HepG2 (cell line): ENCODE data around the gene OR4E2. TPM values are rescaled to one million over a fixed set of nuclear protein-coding genes. Genes with fewer than 3 reads are reported as not detected.

Experiments used
- ATAC-seq: fragments of 200-7000 bp; cut with Tn5 transposase; 3 replicates; pipeline ENCODE4 v1.9.1; 2020; ENCODE audit warnings: mild to moderate bottlenecking, moderate library complexity
- BruUV-seq: library from RNA; stranded (reverse); fragments of 400-500 nt; replicated peaks from 2 replicates; lab custom pipeline; 2021; lab: Mats Ljungman, UMichigan
- CTCF ChIA-PET: fragments of 300-600 bp; formaldehyde crosslinking; extraction: SDS; loops from one replicate; lab custom pipeline; 2021; ENCODE audit warnings: low total read pairs, inconsistent platforms, low intra/inter-chr PET ratio; lab: Yijun Ruan, JAX
- POLR2A ChIA-PET: fragments of 350-600 bp; sonication (Branson Sonifier 250); formaldehyde crosslinking; loops from one replicate; lab custom pipeline; 2020; ENCODE audit warnings: antibody characterized with exemption, inconsistent platforms; lab: Yijun Ruan, JAX
- DNase-seq: peaks from one replicate; pipeline ENCODE4 v3.0.0-alpha.2; 2015; ENCODE audit warnings: low spot score
- FAIRE-seq: peaks from 3 replicates; lab custom pipeline; 2011; peaks lifted over from hg19 to GRCh38; lab: Jason Lieb, UNC
- H2AFZ ChIP-seq: one replicate; pipeline ENCODE4 v1.6.1; 2011; ENCODE audit warnings: low read length, inconsistent platforms
- H3K27ac ChIP-seq: fragments of 300-600 bp; 3 replicates; pipeline ENCODE4 v1.8.0; 2011; ENCODE audit warnings: mixed run types, mild to moderate bottlenecking, mixed read lengths, low read length, inconsistent platforms; ENCODE audit not compliant: insufficient read depth; ENCODE audit errors: extremely low read length
- H3K27me3 ChIP-seq, 2 experiments: fragments of 200-600 bp in 1 of 2; 2 replicates in 1 of 2; 3 replicates in 1 of 2; pipeline versions ENCODE4 v1.6.0 to v1.8.0; 2011; ENCODE audit warnings: low read length in 2 of 2, mild to moderate bottlenecking in 2 of 2, moderate library complexity in 2 of 2, inconsistent platforms in 1 of 2; ENCODE audit not compliant: insufficient read depth in 2 of 2, control insufficient read depth in 1 of 2
- H3K36me3 ChIP-seq, 2 experiments: fragments of 200-600 bp in 1 of 2; replicated peaks in 1 of 2; 2 replicates in 1 of 2; 3 replicates in 1 of 2; pipeline versions ENCODE4 v1.5.1 to v1.8.0; 2011; ENCODE audit warnings: low read length in 2 of 2, inconsistent platforms in 1 of 2; ENCODE audit not compliant: insufficient read depth in 2 of 2, control insufficient read depth in 1 of 2
- H3K4me1 ChIP-seq: 2 replicates; pipeline ENCODE4 v1.5.1; 2012; ENCODE audit warnings: low read length, inconsistent platforms; ENCODE audit not compliant: insufficient read depth
- H3K4me2 ChIP-seq: 2 replicates; pipeline ENCODE4 v1.6.0; 2011; ENCODE audit warnings: low read depth, low read length, inconsistent platforms
- H3K4me3 ChIP-seq, 3 experiments: fragments of 200-600 bp in 1 of 3; sonication (generic), shearing (Covaris generic) in 1 of 3; replicated peaks in 1 of 3; 2 replicates each; pipeline ENCODE4 v1.5.1; 2011 to 2016; ENCODE audit warnings: low read length in 3 of 3, inconsistent platforms in 2 of 3, low read depth in 2 of 3, mild to moderate bottlenecking in 2 of 3, control low read depth in 1 of 3, mixed read lengths in 1 of 3; ENCODE audit not compliant: insufficient read depth in 1 of 3
- H3K79me2 ChIP-seq: one replicate; pipeline ENCODE4 v1.6.1; 2011; ENCODE audit warnings: low read length, inconsistent platforms; ENCODE audit not compliant: insufficient read depth
- H3K9ac ChIP-seq: 2 replicates; pipeline ENCODE4 v1.6.0; 2011; ENCODE audit warnings: mild to moderate bottlenecking, low read depth, low read length, inconsistent platforms; ENCODE audit not compliant: insufficient read depth
- H3K9me3 ChIP-seq: 2 replicates; pipeline ENCODE4 v1.5.1; 2012; ENCODE audit warnings: mild to moderate bottlenecking, low read length
- H4K20me1 ChIP-seq: 2 replicates; pipeline ENCODE4 v1.6.0; 2011; ENCODE audit warnings: inconsistent platforms, mild to moderate bottlenecking, low read length, moderate library complexity; ENCODE audit not compliant: insufficient read depth
- ATF7 ChIP-seq, 2 experiments: fragments of 450-650 bp in 1 of 2; sonication (generic) in 1 of 2; formaldehyde crosslinking in 1 of 2; IDR thresholded peaks; 2 replicates each; pipeline versions ENCODE4 v1.4.0 to v1.6.1; 2016 to 2020; ENCODE audit warnings: antibody characterized with exemption in 1 of 2, mild to moderate bottlenecking in 1 of 2, missing genetic modification reagents in 1 of 2
- ELF4 ChIP-seq: sonication (generic); formaldehyde crosslinking; IDR thresholded peaks from 2 replicates; pipeline ENCODE4 v1.5.0; 2020; ENCODE audit warnings: missing genetic modification reagents, mild to moderate bottlenecking, moderate library complexity, borderline replicate concordance
- MLLT10 ChIP-seq: sonication (generic); formaldehyde crosslinking; IDR thresholded peaks from 2 replicates; pipeline ENCODE4 v1.4.0; 2020; ENCODE audit warnings: missing genetic modification reagents
- NFE2L1 ChIP-seq: sonication (generic); formaldehyde crosslinking; IDR thresholded peaks from 2 replicates; pipeline ENCODE4 v1.4.0; 2020; ENCODE audit warnings: missing genetic modification reagents, mild to moderate bottlenecking, borderline replicate concordance
- NFKB2 ChIP-seq: sonication (generic); formaldehyde crosslinking; IDR thresholded peaks from 2 replicates; pipeline ENCODE4 v1.4.0; 2020; ENCODE audit warnings: missing genetic modification reagents, borderline replicate concordance
- TBX3 ChIP-seq: fragments of 450-650 bp; IDR thresholded peaks from 2 replicates; pipeline ENCODE4 v1.6.1; 2017; ENCODE audit warnings: antibody characterized with exemption, mild to moderate bottlenecking, inconsistent platforms, borderline replicate concordance
- ZBTB1 ChIP-seq: sonication (generic); formaldehyde crosslinking; IDR thresholded peaks from 2 replicates; pipeline ENCODE4 v1.4.0; 2020; ENCODE audit warnings: missing genetic modification reagents, borderline replicate concordance
- ZNF337 ChIP-seq: sonication (generic); formaldehyde crosslinking; IDR thresholded peaks from 2 replicates; pipeline ENCODE4 v1.5.1; 2020; ENCODE audit warnings: missing genetic modification reagents, low read depth, mild to moderate bottlenecking, borderline replicate concordance
- ZNF766 ChIP-seq: sonication (generic); formaldehyde crosslinking; IDR thresholded peaks from 2 replicates; pipeline ENCODE4 v1.5.0; 2020; ENCODE audit warnings: missing genetic modification reagents, borderline replicate concordance
- in situ Hi-C: cut with HindIII; loops from 2 replicates; pipeline ENCODE4 v1.10.0; 2017; ENCODE audit warnings: low pct_unique_long_range_greater_than_20kb; ENCODE audit not compliant: extremely low pct_ligation_motif_present
- intact Hi-C: fragments of 100-400 bp; cut with micrococcal nuclease; formaldehyde crosslinking; loops from one replicate; pipeline ENCODE4 v1.10.0; 2022; ENCODE audit not compliant: unreplicated experiment
- polyA plus RNA-seq, 8 experiments: library from polyadenylated mRNA; depleted of rRNA in 3 of 8; stranded (reverse) in 7 of 8; unstranded in 1 of 8; fragments of >200 nt; fragmentation: Illumina TruSeq in 4 of 8; extraction: Trizol in 4 of 8; gene quantifications; 2 replicates each; pipeline versions ENCODE4 v1.2.1 to v1.2.3, GENCODE V29; 2011 to 2016; ENCODE audit warnings: low read depth in 4 of 8, missing spikeins in 1 of 8, mixed read lengths in 1 of 8; ENCODE audit not compliant: insufficient read depth in 1 of 8
- total RNA-seq, 5 experiments: library from RNA; depleted of rRNA; stranded (reverse); fragments of >200 nt; fragmentation: Illumina TruSeq; extraction: Trizol; gene quantifications; 2 replicates each; pipeline ENCODE4 v1.2.3, GENCODE V29; 2016; ENCODE audit warnings: low read depth in 1 of 5
- TF ChIP-seq, protein P1 (sequence below): sonication (generic); formaldehyde crosslinking; IDR thresholded peaks from 2 replicates; pipeline ENCODE4 v1.8.0; 2022; ENCODE audit warnings: missing genetic modification reagents, mild to moderate bottlenecking, borderline replicate concordance
- TF ChIP-seq, protein P2 (sequence below): sonication (generic); formaldehyde crosslinking; IDR thresholded peaks from 2 replicates; pipeline ENCODE4 v1.4.0; 2020; ENCODE audit warnings: mild to moderate bottlenecking, missing genetic modification reagents, borderline replicate concordance
- TF ChIP-seq, protein P3 (sequence below): IDR thresholded peaks from 2 replicates; pipeline ENCODE4 v1.6.1; 2016; ENCODE audit warnings: low read depth
- TF ChIP-seq, protein P4 (sequence below): sonication (generic); formaldehyde crosslinking; IDR thresholded peaks from 2 replicates; pipeline ENCODE4 v1.4.0; 2020; ENCODE audit warnings: mild to moderate bottlenecking, missing genetic modification reagents, borderline replicate concordance
- TF ChIP-seq, protein P5 (sequence below): sonication (generic); formaldehyde crosslinking; IDR thresholded peaks from 2 replicates; pipeline ENCODE4 v1.4.0; 2020; ENCODE audit warnings: missing genetic modification reagents

Gene OR4E2
- total and polyA plus RNA-seq, 2 of the 13 experiments (the other 11 are each of a cell fraction or from before 2014, with no cell fraction given), result not detected

DNA sequence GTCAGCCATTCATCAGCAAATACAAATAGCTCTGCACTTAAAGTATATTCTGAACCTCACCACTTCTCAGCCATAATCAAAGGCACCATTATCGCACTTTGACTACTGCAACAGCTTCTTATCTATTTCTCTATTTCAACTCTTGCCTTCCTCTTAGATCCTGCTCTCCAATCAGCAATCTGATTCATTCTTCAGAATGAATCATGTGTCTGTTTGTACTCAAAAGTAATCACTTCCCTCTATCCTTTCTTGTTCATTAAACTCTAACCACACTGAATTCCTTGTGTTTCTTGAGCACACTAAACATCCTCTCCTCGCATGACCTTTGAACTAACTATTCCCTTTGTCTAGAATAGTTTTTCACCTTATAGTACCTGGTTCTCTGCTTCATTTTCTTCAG, 32.8 kb downstream of the OR4E2 start (continued):
- TF ChIP-seq NFE2L1 (CRISPR knock-in tag), result no peak
- TF ChIP-seq, protein P1, sequence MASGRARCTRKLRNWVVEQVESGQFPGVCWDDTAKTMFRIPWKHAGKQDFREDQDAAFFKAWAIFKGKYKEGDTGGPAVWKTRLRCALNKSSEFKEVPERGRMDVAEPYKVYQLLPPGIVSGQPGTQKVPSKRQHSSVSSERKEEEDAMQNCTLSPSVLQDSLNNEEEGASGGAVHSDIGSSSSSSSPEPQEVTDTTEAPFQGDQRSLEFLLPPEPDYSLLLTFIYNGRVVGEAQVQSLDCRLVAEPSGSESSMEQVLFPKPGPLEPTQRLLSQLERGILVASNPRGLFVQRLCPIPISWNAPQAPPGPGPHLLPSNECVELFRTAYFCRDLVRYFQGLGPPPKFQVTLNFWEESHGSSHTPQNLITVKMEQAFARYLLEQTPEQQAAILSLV, result no peak
- no peak for TF ChIP-seq ATF7 (IDR thresholded peaks at IDR 0.05)
- no peak for TF ChIP-seq ATF7 (CRISPR knock-in tag; IDR thresholded peaks at IDR 0.05)
- TF ChIP-seq, protein P2, sequence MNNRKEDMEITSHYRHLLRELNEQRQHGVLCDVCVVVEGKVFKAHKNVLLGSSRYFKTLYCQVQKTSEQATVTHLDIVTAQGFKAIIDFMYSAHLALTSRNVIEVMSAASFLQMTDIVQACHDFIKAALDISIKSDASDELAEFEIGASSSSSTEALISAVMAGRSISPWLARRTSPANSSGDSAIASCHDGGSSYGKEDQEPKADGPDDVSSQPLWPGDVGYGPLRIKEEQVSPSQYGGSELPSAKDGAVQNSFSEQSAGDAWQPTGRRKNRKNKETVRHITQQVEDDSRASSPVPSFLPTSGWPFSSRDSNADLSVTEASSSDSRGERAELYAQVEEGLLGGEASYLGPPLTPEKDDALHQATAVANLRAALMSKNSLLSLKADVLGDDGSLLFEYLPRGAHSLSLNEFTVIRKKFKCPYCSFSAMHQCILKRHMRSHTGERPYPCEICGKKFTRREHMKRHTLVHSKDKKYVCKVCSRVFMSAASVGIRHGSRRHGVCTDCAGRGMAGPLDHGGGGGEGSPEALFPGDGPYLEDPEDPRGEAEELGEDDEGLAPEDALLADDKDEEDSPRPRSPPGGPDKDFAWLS (CRISPR knock-in tag), result no peak
- no peak for TF ChIP-seq ZNF766 (CRISPR knock-in tag)
- TF ChIP-seq NFKB2 (CRISPR knock-in tag), result no peak
- TF ChIP-seq, protein P3, sequence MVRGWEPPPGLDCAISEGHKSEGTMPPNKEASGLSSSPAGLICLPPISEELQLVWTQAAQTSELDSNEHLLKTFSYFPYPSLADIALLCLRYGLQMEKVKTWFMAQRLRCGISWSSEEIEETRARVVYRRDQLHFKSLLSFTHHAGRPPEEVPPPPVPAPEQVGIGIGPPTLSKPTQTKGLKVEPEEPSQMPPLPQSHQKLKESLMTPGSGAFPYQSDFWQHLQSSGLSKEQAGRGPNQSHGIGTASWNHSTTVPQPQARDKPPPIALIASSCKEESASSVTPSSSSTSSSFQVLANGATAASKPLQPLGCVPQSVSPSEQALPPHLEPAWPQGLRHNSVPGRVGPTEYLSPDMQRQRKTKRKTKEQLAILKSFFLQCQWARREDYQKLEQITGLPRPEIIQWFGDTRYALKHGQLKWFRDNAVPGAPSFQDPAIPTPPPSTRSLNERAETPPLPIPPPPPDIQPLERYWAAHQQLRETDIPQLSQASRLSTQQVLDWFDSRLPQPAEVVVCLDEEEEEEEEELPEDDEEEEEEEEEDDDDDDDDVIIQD, result no peak

DNA sequence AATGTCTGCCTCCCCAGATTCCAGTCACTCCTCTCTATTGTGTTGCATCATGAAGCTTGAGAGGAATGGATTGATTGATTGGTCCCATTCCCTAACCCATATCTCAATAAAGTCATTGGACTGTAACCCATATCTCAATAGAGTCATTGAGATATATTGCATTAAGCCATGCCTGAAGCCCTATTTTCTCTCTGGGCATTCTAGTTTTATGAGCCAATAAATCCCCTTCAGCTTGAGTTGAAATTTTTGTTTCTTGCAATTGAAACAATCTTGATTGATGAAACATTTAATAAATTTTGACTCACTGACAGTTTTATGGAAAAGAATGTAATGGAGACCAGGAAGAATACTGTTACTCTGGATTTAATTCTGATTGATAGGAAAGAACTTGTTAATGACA, 40.8 kb downstream of the OR4E2 start:
- in situ Hi-C loops, result no loop called here
- intact Hi-C loops, result no loop called here
- Histone ChIP-seq H2AFZ (no peak overlapping the region), H3K27me3 (no peaks in the 10 kb centered on the region), H3K79me2 (no peaks in the 10 kb centered on the region), H3K36me3 (no peaks in the 10 kb centered on the region), H3K4me3 (no peak overlapping the region), H4K20me1 (no peaks in the 10 kb centered on the region), H3K9me3 (no peaks in the 10 kb centered on the region), H3K4me2 (no peak overlapping the region), H3K9ac (no peak overlapping the region), H3K27ac (no peak overlapping the region), H3K4me1 (no peaks in the 10 kb centered on the region)
- ChIA-PET POLR2A (no interaction called here), CTCF (no interaction called here)
- FAIRE-seq (no peak), ATAC-seq (no peak), DNase-seq (no peak)
- no TSS peak for BruUV-seq
- TF ChIP-seq, protein P4, sequence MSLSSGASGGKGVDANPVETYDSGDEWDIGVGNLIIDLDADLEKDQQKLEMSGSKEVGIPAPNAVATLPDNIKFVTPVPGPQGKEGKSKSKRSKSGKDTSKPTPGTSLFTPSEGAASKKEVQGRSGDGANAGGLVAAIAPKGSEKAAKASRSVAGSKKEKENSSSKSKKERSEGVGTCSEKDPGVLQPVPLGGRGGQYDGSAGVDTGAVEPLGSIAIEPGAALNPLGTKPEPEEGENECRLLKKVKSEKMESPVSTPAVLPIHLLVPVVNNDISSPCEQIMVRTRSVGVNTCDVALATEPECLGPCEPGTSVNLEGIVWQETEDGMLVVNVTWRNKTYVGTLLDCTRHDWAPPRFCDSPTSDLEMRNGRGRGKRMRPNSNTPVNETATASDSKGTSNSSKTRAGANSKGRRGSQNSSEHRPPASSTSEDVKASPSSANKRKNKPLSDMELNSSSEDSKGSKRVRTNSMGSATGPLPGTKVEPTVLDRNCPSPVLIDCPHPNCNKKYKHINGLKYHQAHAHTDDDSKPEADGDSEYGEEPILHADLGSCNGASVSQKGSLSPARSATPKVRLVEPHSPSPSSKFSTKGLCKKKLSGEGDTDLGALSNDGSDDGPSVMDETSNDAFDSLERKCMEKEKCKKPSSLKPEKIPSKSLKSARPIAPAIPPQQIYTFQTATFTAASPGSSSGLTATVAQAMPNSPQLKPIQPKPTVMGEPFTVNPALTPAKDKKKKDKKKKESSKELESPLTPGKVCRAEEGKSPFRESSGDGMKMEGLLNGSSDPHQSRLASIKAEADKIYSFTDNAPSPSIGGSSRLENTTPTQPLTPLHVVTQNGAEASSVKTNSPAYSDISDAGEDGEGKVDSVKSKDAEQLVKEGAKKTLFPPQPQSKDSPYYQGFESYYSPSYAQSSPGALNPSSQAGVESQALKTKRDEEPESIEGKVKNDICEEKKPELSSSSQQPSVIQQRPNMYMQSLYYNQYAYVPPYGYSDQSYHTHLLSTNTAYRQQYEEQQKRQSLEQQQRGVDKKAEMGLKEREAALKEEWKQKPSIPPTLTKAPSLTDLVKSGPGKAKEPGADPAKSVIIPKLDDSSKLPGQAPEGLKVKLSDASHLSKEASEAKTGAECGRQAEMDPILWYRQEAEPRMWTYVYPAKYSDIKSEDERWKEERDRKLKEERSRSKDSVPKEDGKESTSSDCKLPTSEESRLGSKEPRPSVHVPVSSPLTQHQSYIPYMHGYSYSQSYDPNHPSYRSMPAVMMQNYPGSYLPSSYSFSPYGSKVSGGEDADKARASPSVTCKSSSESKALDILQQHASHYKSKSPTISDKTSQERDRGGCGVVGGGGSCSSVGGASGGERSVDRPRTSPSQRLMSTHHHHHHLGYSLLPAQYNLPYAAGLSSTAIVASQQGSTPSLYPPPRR, result no peak
- TF ChIP-seq, protein P5, sequence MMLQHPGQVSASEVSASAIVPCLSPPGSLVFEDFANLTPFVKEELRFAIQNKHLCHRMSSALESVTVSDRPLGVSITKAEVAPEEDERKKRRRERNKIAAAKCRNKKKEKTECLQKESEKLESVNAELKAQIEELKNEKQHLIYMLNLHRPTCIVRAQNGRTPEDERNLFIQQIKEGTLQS (CRISPR knock-in tag), result no peak
- TF ChIP-seq MLLT10 (CRISPR knock-in tag) (no peak), ELF4 (CRISPR knock-in tag) (no peak), TBX3 (no peak), ZBTB1 (no peak), ZNF337 (CRISPR knock-in tag) (no peak)
